BLaER1 treated with 17β-estradiol and CSF1 and Interleukin-3, amounts not matched to agents 10 nM and 100 nM (cell line): ENCODE data around the gene INPP5E.
"Not testable (repeated sequence)": the region's sequence is repeated elsewhere in the genome, so short reads cannot be mapped to it uniquely, and the experiment has no call there.

Experiments used
- H3K27ac ChIP-seq, 11 experiments: shearing (Covaris generic); formaldehyde crosslinking; 2 replicates each; pipeline ENCODE4 v1.8.1; 2022
- H3K27me3 ChIP-seq, 11 experiments: shearing (Covaris generic); formaldehyde crosslinking; 2 replicates each; pipeline ENCODE4 v1.8.1; 2022
- H3K36me3 ChIP-seq, 11 experiments: shearing (Covaris generic); formaldehyde crosslinking; 2 replicates each; pipeline ENCODE4 v1.8.1; 2022
- H3K4me1 ChIP-seq, 10 experiments: shearing (Covaris generic); formaldehyde crosslinking; 2 replicates each; pipeline ENCODE4 v1.8.1; 2022
- H3K4me2 ChIP-seq, 11 experiments: shearing (Covaris generic); formaldehyde crosslinking; 2 replicates each; pipeline ENCODE4 v1.8.1; 2022
- H3K4me3 ChIP-seq, 10 experiments: shearing (Covaris generic); formaldehyde crosslinking; 2 replicates each; pipeline ENCODE4 v1.8.1; 2022
- H3K9ac ChIP-seq, 11 experiments: shearing (Covaris generic); formaldehyde crosslinking; 2 replicates each; pipeline ENCODE4 v1.8.1; 2022
- H3K9me3 ChIP-seq, 11 experiments: shearing (Covaris generic); formaldehyde crosslinking; replicated peaks in 1 of 11; 2 replicates each; pipeline ENCODE4 v1.8.1; 2022
- H4K20me1 ChIP-seq, 11 experiments: shearing (Covaris generic); formaldehyde crosslinking; 2 replicates each; pipeline ENCODE4 v1.8.1; 2022
- Cebpa-rat ChIP-seq, 11 experiments: shearing (Covaris generic); IDR thresholded peaks; 2 replicates each; pipeline ENCODE4 v1.8.1; 2022

Gene INPP5E

DNA sequence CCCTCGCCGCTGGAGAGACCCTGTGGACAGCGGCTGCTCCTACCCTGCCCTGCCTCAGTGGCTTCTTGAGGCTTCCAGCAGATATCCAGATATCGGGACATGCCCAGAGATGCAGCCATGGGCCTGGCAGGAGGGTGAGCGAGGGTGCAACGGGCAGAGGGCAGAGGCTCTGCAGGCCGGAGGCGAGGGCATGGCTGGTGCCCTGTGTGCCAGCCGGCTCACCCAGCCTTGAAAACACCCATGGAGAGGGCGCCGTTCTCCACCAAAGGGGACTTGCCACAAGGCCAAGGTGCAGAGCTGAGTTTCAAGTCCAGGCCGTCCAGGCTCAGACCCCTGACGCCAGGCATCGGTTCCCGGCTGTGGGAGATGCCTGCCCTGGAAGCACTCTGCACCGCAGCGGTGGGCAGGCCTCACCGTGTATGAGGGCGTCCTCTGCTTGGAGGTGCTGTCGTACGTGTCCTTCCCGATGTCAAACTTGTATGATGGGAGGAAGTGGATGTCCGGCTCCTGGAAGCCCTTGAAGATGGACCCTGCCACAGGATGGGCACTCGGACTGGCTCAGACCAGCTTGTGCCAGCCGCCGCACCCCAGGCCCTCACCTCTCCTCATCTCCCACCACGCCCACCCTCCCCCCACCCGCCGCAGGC, 8.9 kb downstream of the INPP5E start:
- no peak for TF ChIP-seq Cebpa-rat (IDR thresholded peaks at IDR 0.05)
- Histone ChIP-seq H3K27ac (no peak overlapping the region), H3K36me3 (peaks cover 45 to 92% (median 84%) of the 10 kb centered on the region in 11 experiments), H3K9ac (peak overlapping the region in 1 of 11 experiments; percentile 12; a peak in 1 of 22 replicates), H3K4me3 (no peak overlapping the region), H4K20me1 (peaks cover 26 to 84% (median 69%) of the 10 kb centered on the region in 11 experiments; a peak in 21 of 22 replicates), H3K4me2 (no peak overlapping the region), H3K4me1 (no peaks in the 10 kb centered on the region; a peak in 1 of 20 replicates), H3K9me3 (no peaks in the 10 kb centered on the region), H3K27me3 (no peaks in the 10 kb centered on the region)

DNA sequence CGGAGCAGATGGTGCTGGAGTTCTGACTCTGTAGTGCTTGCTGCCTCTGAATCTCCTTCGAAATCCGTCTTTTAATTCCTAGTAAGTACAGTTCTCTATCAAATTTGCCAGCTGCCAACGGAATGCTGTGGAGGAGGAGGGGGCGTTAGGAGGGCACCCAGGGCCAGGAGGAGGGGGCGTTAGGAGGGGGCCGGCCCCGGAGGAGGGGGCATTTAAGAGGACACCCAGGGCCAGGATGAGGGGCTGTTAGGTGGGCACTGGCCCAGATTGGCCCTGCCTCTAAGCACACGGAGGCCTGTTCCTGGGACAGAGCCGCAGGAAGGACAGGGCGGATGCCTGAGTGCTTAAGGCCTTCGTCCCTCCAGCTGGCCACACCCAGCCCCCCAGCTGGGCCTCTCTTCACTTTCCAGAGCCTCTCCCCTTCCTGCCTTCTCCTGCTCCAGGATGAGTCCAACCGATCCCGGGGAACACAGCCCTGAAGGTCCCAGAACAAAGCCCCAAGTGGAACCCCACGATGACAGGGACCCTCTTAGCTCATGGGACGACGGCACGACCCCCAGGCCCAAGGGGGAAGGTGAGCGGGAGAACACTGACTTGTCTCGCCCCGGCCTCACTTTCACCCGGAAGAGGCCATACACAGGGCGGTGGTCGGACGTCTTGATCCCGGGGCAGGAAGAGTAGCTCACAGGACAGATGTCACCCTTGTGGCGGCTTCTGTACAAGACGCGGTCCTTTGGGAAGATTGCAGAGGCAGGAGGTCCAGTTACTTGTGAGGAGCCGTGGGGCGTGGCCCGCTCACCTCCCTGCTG, 9.8 kb downstream of the INPP5E start:
- H3K4me3 ChIP-seq = no peak overlapping the region
- no peak overlapping the region for H3K27ac ChIP-seq
- H3K27me3 ChIP-seq = no peaks in the 10 kb centered on the region
- no peak overlapping the region for H3K4me2 ChIP-seq
- H3K36me3 ChIP-seq = peaks cover 50 to 92% (median 83%) of the 10 kb centered on the region in 11 experiments
- TF ChIP-seq Cebpa-rat (IDR thresholded peaks at IDR 0.05) = no peak
- H3K9me3 ChIP-seq = no peaks in the 10 kb centered on the region
- H3K9ac ChIP-seq = peak overlapping the region in 1 of 11 experiments; percentile 12; a peak in 1 of 22 replicates
- no peaks in the 10 kb centered on the region for H3K4me1 ChIP-seq
- peaks cover 18 to 84% (median 66%) of the 10 kb centered on the region in 11 experiments; a peak in 21 of 22 replicates for H4K20me1 ChIP-seq

DNA sequence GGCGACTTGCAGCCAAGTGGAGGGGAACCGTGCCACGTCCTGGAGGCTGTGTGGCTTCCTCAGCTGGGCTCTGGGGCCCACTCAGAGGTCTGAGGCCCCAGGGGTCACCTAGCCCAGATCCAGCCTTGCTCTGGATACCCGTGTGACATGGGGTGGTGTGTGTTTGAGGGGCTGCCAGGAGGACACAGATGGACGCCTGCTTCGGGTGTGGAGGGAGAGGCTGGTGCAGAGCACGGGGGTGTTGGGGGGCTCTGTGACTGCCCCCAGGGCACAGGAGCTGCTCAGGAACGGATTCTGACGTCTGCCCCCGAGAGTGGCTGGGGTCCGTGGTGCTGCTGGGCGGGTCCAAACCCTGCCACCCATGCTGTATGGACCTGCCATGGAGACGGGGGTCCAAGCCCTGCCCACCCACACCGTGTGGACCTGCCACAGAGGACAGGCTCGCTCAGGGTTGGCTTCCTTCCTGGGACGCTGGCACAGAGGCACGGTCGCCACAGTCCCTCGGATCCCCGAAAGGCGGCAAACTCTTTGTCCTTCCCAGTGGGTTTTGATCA, 10.5 kb downstream of the INPP5E start:
- no peak overlapping the region; a peak in 1 of 22 replicates for H3K27ac ChIP-seq
- no peak for TF ChIP-seq Cebpa-rat (IDR thresholded peaks at IDR 0.05)
- H3K27me3 ChIP-seq = no peaks in the 10 kb centered on the region
- H3K4me1 ChIP-seq = no peaks in the 10 kb centered on the region
- H3K9ac ChIP-seq = no peak overlapping the region
- peaks cover 57 to 92% (median 87%) of the 10 kb centered on the region in 11 experiments for H3K36me3 ChIP-seq
- H3K4me2 ChIP-seq = no peak overlapping the region
- H3K9me3 ChIP-seq = no peaks in the 10 kb centered on the region
- no peak overlapping the region for H3K4me3 ChIP-seq
- peaks cover 12 to 84% (median 66%) of the 10 kb centered on the region in 11 experiments; a peak in 20 of 22 replicates for H4K20me1 ChIP-seq

DNA sequence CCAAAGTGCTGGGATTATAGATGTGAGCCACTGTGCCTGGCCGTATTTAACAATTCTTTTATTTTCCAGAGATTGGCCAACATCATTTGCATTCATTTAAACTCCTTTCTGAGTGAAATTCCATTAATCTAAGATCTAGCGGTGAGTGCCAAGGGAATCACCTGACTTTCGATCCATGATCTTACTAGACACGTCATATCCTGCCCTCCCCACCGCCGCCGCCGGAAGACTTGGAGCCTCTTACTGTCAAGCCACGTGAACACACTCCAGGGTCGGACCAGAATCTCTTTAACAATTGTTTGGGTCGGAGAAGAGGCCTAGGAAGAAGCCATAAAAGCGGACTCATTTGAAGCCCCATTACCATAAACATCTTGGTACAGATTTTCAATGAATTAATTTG, 12.9 kb downstream of the INPP5E start:
- Histone ChIP-seq H3K9me3 (no peaks in the 10 kb centered on the region), H4K20me1 (peaks cover 0 to 84% (median 67%) of the 10 kb centered on the region in 11 experiments; a peak in 18 of 22 replicates), H3K9ac (no peak overlapping the region), H3K4me3 (no peak overlapping the region), H3K36me3 (peaks cover 67 to 92% (median 87%) of the 10 kb centered on the region in 11 experiments), H3K27ac (no peak overlapping the region), H3K4me2 (no peak overlapping the region), H3K4me1 (peaks cover 1 to 7% (median 4%) of the 10 kb centered on the region in 10 experiments; a peak in 17 of 20 replicates), H3K27me3 (no peaks in the 10 kb centered on the region)
- no peak for TF ChIP-seq Cebpa-rat (IDR thresholded peaks at IDR 0.05)

DNA sequence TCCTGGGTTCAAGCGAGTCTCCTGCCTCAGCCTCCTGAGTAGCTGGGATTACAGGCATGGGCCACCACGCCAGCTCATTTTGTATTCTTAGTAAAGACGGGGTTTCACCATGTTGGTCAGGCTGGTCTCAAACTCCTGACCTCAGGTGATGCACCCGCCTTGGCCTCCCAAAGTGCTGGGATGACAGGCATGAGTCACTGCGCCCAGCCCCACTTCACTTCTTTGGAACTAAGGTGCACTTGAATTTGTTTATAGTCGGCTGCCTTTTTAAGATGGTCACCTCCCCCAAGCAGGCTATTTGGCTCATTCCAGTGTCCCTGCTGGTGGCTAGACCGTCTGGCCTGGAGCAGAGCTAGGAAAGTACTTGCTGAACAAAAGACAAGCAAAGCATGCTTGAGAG, 14.3 kb downstream of the INPP5E start:
- H3K4me1 ChIP-seq = peaks cover 15 to 21% (median 18%) of the 10 kb centered on the region in 10 experiments
- peaks cover 71 to 98% (median 93%) of the 10 kb centered on the region in 11 experiments for H3K36me3 ChIP-seq
- H3K9ac ChIP-seq, H3K4me2 ChIP-seq, H3K27ac ChIP-seq, H3K4me3 ChIP-seq, H3K27me3 ChIP-seq, H3K9me3 ChIP-seq: not testable (repeated sequence)
- H4K20me1 ChIP-seq = peaks cover 0 to 92% (median 76%) of the 10 kb centered on the region in 11 experiments; a peak in 18 of 22 replicates

DNA sequence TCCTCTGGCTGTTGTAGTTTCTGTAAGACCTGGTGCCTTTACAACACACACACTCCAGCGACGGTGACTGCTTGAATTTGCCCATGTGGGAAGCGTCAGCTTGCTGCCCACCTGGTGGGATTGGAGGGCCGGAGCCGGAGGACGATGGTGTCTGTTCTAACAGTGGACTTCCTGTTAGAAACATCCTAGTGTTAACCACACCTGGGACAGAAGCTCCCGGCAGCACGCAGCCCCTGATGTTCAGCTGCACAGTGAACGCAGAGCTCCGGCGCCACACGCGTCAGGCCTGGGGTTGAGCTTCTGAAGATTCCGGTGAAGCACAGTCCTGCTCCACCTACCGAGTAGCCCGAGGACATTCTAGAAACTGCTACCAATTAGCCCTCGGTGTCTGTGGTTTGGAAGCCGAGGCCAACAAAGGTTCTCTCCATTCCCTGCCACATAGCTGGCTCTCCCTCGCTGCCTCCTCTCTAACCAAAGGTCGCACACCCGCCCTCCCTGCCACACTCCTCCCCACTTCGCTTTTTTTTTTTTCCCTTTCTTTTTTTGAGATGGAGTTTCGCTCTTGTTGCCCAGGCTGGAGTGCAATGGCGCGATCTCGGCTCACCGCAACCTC, 14.8 kb downstream of the INPP5E start:
- H3K27me3 ChIP-seq = no peaks in the 10 kb centered on the region
- no peak for TF ChIP-seq Cebpa-rat (IDR thresholded peaks at IDR 0.05)
- H3K36me3 ChIP-seq = peaks cover 72 to 98% (median 93%) of the 10 kb centered on the region in 11 experiments
- H4K20me1 ChIP-seq = peaks cover 0 to 92% (median 77%) of the 10 kb centered on the region in 11 experiments; a peak in 18 of 22 replicates
- H3K27ac ChIP-seq = no peak overlapping the region
- no peaks in the 10 kb centered on the region for H3K9me3 ChIP-seq
- H3K4me2 ChIP-seq = no peak overlapping the region
- no peak overlapping the region for H3K4me3 ChIP-seq
- 0 out of 22 replicates have a peak overlapping the region, but pooled peaks of 1 of the 11 experiments have one; percentile 9 for H3K9ac ChIP-seq
- peaks cover 18 to 25% (median 22%) of the 10 kb centered on the region in 10 experiments for H3K4me1 ChIP-seq

DNA sequence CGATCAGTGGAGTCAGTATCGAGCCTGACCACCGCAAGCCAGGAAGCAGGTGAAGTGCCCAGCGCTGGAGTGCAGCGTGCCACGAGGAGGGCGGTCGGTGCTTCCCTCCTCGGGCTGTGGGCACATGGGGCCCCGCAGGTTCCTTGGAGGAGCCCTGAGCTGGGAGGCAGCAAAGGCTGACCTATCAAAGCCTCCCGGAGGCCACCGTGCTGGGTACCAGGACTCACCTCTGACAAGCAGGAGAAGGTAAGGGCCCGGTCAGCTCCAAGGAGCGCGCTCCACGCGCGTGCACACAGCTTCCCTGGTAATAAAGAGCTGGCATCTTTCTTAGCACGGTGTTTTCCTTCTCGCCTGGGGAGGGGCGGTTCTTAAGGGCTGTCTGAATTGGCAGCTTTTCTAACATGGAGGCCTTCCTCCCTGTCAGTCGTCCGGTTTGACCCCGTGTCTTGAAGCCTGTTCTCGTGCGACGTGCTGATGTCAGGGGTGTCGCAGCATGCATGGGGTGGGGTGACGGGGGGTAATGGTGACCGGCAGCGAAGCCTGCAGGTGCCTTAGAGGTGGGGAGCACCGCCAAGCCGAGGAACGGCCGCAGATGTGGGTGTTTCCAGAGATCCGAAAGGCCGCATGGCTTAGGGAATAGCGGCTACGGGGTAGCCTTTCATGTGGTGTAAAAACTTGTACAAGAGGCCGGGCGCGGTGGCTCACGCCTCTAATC, 16.1 kb downstream of the INPP5E start:
- H3K9me3 ChIP-seq = no peaks in the 10 kb centered on the region
- peaks cover 72 to 98% (median 93%) of the 10 kb centered on the region in 11 experiments for H3K36me3 ChIP-seq
- H3K27ac ChIP-seq = no peak overlapping the region
- H3K4me1 ChIP-seq = peaks cover 18 to 25% (median 22%) of the 10 kb centered on the region in 10 experiments
- TF ChIP-seq Cebpa-rat (IDR thresholded peaks at IDR 0.05) = no peak
- no peak overlapping the region for H3K4me2 ChIP-seq
- no peak overlapping the region for H3K9ac ChIP-seq
- no peaks in the 10 kb centered on the region for H3K27me3 ChIP-seq
- H3K4me3 ChIP-seq = no peak overlapping the region
- peaks cover 0 to 92% (median 68%) of the 10 kb centered on the region in 11 experiments; a peak in 18 of 22 replicates for H4K20me1 ChIP-seq

DNA sequence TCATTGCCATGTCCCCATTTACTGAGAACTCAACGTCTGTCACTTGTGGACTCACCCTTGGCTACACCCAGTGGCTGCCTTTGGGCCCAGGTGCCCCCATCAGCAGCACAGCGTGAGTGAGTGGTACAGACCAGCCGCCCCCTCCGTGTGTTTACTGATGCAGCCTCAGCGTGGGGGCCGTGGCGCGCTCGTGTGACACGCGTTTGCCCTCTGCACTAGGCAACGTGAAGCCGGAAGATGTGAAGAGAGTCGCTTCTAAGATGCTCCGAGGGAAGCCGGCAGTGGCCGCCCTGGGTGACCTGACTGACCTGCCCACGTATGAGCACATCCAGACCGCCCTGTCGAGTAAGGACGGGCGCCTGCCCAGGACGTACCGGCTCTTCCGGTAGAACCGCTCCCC, 16.8 kb downstream of the INPP5E start:
- Histone ChIP-seq H3K27me3 (no peaks in the 10 kb centered on the region), H3K9ac (no peak overlapping the region), H3K4me3 (no peak overlapping the region), H3K36me3 (peaks cover 78 to 98% (median 93%) of the 10 kb centered on the region in 11 experiments), H4K20me1 (peaks cover 0 to 98% (median 75%) of the 10 kb centered on the region in 11 experiments; a peak in 18 of 22 replicates), H3K9me3 (no peaks in the 10 kb centered on the region), H3K27ac (peak overlapping the region in 1 of 11 experiments; percentile 60; a peak in 1 of 22 replicates), H3K4me1 (peaks cover 18 to 25% (median 22%) of the 10 kb centered on the region in 10 experiments), H3K4me2 (no peak overlapping the region)
- TF ChIP-seq Cebpa-rat (IDR thresholded peaks at IDR 0.05) = no peak
